NCI-H2029 (cell line): ENCODE measurements around the gene AMPD3.

Experiments used
- DNase-seq: peaks from one replicate; lab custom pipeline; 2025; lab: John Stamatoyannopoulos, UW

AMPD3 gene

GRCh38 chr11:10503777-10504480 lies 48.9 kb downstream of the AMPD3 start:
- DNase-seq: no peak

GRCh38 chr11:10504490-10504889 lies 49.4 kb downstream of the AMPD3 start:
- DNase-seq: no peak

GRCh38 chr11:10505278-10506007 lies 50.4 kb downstream of the AMPD3 start:
- no peak for DNase-seq

GRCh38 chr11:10506008-10506370 lies 50.9 kb downstream of the AMPD3 start:
- no peak for DNase-seq

GRCh38 chr11:10511181-10511621 lies 56.1 kb downstream of the AMPD3 start:
- DNase-seq: no peak

GRCh38 chr11:10514202-10514601 lies 59.1 kb downstream of the AMPD3 start:
- no peak for DNase-seq

- DNase-seq: no peak
These were observed 59.6 kb downstream of the AMPD3 start for GRCh38 chr11:10514709-10515108.

GRCh38 chr11:10515418-10515817 lies 60.4 kb downstream of the AMPD3 start:
- no peak for DNase-seq

- DNase-seq: no peak
These were observed 63.1 kb downstream of the AMPD3 start for GRCh38 chr11:10518123-10518522.

- no peak for DNase-seq
These were observed 63.8 kb downstream of the AMPD3 start for GRCh38 chr11:10518891-10519290.

GRCh38 chr11:10519630-10520029 lies 64.6 kb downstream of the AMPD3 start:
- DNase-seq: no peak

GRCh38 chr11:10520562-10520961 lies 65.5 kb downstream of the AMPD3 start:
- DNase-seq: no peak

GRCh38 chr11:10522276-10522675 lies 67.2 kb downstream of the AMPD3 start:
- no peak for DNase-seq

GRCh38 chr11:10522921-10523320 lies 67.9 kb downstream of the AMPD3 start:
- no peak for DNase-seq

- no peak for DNase-seq
These were observed 69.4 kb downstream of the AMPD3 start for GRCh38 chr11:10524471-10524870.

- DNase-seq: no peak
These were observed 72.2 kb downstream of the AMPD3 start for GRCh38 chr11:10526974-10527918.

GRCh38 chr11:10528121-10528520 lies 73.1 kb downstream of the AMPD3 start:
- no peak for DNase-seq

GRCh38 chr11:10529279-10529678 lies 74.2 kb downstream of the AMPD3 start:
- no peak for DNase-seq

GRCh38 chr11:10532526-10532925 lies 77.5 kb downstream of the AMPD3 start:
- DNase-seq: no peak

GRCh38 chr11:10533323-10533722 lies 78.3 kb downstream of the AMPD3 start:
- DNase-seq: no peak

GRCh38 chr11:10534316-10534715 lies 79.3 kb downstream of the AMPD3 start:
- no peak for DNase-seq

GRCh38 chr11:10537600-10537999 lies 82.5 kb downstream of the AMPD3 start:
- no peak for DNase-seq

- DNase-seq: no peak
These were observed 83.9 kb downstream of the AMPD3 start for GRCh38 chr11:10538924-10539323.
